Right lobe of liver (tissue), 6 donors: Measurements from ENCODE around the gene TMEM138. TPM values are rescaled to one million over a fixed set of nuclear protein-coding genes. Genes with fewer than 3 reads are reported as not detected.

Experiments
- ATAC-seq, 4 donors: fragments of 200-7000 bp; cut with Tn5 transposase; one replicate each; pipeline ENCODE4 v1.9.1; 2020; ENCODE audit warnings: mild to moderate bottlenecking in 4 of 4, moderate library complexity in 4 of 4
- DNase-seq, 3 donors: peaks; one replicate each; pipeline ENCODE4 v3.0.0-alpha.2; 2020
- H3K27ac ChIP-seq, 3 donors: fragments of 200-600 bp; one replicate each; pipeline ENCODE4 v1.8.0; 2022
- H3K27me3 ChIP-seq, 2 donors: fragments of 200-600 bp; one replicate each; pipeline ENCODE4 v1.8.0; 2022
- H3K36me3 ChIP-seq, 4 donors: fragments of 200-600 bp; sonication (generic) in 1 of 4; one replicate each; pipeline versions ENCODE4 v1.5.1 to v1.8.0; 2017 to 2022; ENCODE audit warnings: control low read depth in 1 of 4
- H3K4me1 ChIP-seq, 4 donors: fragments of 200-600 bp; sonication (generic) in 1 of 4; one replicate each; pipeline versions ENCODE4 v1.5.1 to v1.8.0; 2017 to 2022; ENCODE audit warnings: control low read depth in 1 of 4
- H3K4me3 ChIP-seq, 3 donors: fragments of 200-600 bp; one replicate each; pipeline ENCODE4 v1.8.0; 2022
- H3K9me3 ChIP-seq, 4 donors: fragments of 200-600 bp; sonication (generic) in 1 of 4; one replicate each; pipeline versions ENCODE4 v1.5.1 to v1.8.0; 2017 to 2022; ENCODE audit warnings: control low read depth in 1 of 4
- POLR2A ChIP-seq: fragments of 450-650 bp; IDR thresholded peaks from one replicate; pipeline ENCODE4 v1.6.1; 2017; ENCODE audit warnings: antibody characterized with exemption, mild to moderate bottlenecking
- WGBS: methylation state at CpG from one replicate; pipeline ENCODE4 v1.1.6; 2018; ENCODE audit warnings: low coverage, low lambda C conversion rate; ENCODE audit not compliant: insufficient coverage; ENCODE audit errors: missing lambda C conversion rate; 5-methylcytosine and 5-hydroxymethylcytosine counted together
- intact Hi-C, 2 donors: fragments of 100-400 bp; cut with DNase I; formaldehyde crosslinking; loops; one replicate each; pipeline versions ENCODE4 v1.11.2 to v1.14.1; 2022
- total RNA-seq, 6 experiments: library from RNA; depleted of rRNA in 2 of 6; stranded (reverse); fragments of >200 nt in 2 of 6; fragmentation: NEBNext Ultra II Directional in 3 of 6; extraction: Animal tissue kit (Norgen Biotek cat#: 25700) in 3 of 6; gene quantifications; one replicate each; pipeline versions ENCODE4 v1.1.0 to v1.2.4, GENCODE V29; 2016 to 2023
- TF ChIP-seq, protein P1 (sequence below), 4 donors: fragments of 200-600 bp in 3 of 4; fragments of 450-650 bp in 1 of 4; IDR thresholded peaks; one replicate each; pipeline versions ENCODE4 v1.5.1 to v1.8.0; 2016 to 2022; ENCODE audit warnings: antibody characterized with exemption in 4 of 4, mild to moderate bottlenecking in 2 of 4
- donor health status: DM: no; HTN: yes; CAD: no.
- donor health status: DM: no; HTN: no; CAD: no.
- donor health status: DM: no; HTN: no; CAD: no.
- donor health status: DM: no; HTN: yes; CAD: no.
- donor health status: DM: no; HTN: yes; CAD: no.

The TMEM138 gene
- total RNA-seq, 6 experiments from 2014 or later: 18.2 to 41.0 (median 26.4) TPM

DNA sequence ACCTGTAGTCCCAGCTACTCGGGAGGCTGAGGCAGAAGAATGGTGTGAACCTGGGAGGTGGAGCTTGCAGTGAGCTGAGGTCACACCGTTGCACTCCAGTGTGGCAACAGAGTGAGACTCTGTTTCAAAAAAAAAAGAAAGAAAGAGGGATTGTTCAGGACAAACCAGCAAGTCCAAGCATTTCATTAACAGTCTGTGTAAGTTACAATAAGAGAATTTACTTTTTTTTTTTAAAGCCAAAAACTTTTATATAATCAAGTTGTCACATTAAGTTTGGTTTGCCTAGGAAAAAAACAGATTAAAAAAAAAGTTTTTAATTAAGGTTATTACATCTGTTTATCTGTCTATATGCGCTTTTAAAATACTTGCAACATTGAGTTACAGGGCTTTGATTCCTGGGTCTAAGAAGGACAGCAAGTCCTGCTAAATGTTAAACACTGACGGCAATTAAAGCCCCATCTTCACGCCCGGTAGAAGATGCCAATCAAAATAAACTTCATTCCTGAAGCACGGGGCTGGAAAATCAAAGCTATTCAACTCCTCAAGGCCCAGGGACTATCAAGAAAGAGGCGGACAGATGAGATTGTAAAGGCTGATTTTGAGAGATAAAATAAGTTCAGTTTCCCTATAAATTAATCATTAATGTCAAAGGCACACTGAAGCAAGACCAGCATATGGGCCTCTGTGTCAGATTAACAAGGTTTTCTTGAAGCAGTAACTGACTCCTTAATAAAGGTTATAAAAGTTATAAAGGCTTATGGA, 10.7 kb downstream of the TMEM138 start:
- H3K4me3 ChIP-seq: no peak overlapping the region
- TF ChIP-seq POLR2A: no peak
- TF ChIP-seq, protein P1, sequence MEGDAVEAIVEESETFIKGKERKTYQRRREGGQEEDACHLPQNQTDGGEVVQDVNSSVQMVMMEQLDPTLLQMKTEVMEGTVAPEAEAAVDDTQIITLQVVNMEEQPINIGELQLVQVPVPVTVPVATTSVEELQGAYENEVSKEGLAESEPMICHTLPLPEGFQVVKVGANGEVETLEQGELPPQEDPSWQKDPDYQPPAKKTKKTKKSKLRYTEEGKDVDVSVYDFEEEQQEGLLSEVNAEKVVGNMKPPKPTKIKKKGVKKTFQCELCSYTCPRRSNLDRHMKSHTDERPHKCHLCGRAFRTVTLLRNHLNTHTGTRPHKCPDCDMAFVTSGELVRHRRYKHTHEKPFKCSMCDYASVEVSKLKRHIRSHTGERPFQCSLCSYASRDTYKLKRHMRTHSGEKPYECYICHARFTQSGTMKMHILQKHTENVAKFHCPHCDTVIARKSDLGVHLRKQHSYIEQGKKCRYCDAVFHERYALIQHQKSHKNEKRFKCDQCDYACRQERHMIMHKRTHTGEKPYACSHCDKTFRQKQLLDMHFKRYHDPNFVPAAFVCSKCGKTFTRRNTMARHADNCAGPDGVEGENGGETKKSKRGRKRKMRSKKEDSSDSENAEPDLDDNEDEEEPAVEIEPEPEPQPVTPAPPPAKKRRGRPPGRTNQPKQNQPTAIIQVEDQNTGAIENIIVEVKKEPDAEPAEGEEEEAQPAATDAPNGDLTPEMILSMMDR (IDR thresholded peaks at IDR 0.05): no peak
- peaks cover 0 to 41% (median 14%) of the 10 kb centered on the region in 4 donors for H3K4me1 ChIP-seq
- H3K27ac ChIP-seq: no peak overlapping the region
- peaks cover 0 to 7% (median 3%) of the 10 kb centered on the region in 4 donors for H3K36me3 ChIP-seq
- ATAC-seq (no peak), DNase-seq (no peak)
- WGBS: 53% methylated on average over 8 of the region's 8 CpGs
- intact Hi-C loops: no loop called here
- H3K27me3 ChIP-seq: no peaks in the 10 kb centered on the region
- peaks cover 0 to 3% (median 0%) of the 10 kb centered on the region in 4 donors for H3K9me3 ChIP-seq

DNA sequence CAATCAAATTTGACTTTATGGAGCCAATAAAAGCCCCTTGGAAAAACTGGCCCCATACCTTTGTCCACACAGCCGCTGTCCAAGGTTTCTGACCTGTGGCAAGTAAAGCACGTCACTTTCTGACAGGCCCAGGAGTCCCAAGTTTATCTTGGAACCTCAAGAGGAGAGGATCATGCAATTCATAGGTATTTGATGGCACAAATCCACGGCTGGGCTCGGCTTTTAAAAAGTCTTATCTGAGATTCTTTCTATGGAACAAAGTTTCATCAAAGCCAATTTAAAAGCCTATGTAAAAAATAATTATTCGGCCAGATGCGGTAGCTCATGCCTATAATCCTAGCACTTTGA, 13.6 kb downstream of the TMEM138 start:
- ATAC-seq: peak; percentile 54 to 84 (median 68)
- peak overlapping the region in 1 of 3 donors; percentile 61 for H3K27ac ChIP-seq
- H3K4me1 ChIP-seq: peaks cover 0 to 28% (median 7%) of the 10 kb centered on the region in 4 donors
- H3K36me3 ChIP-seq: no peaks in the 10 kb centered on the region
- H3K27me3 ChIP-seq: no peaks in the 10 kb centered on the region
- intact Hi-C loops: no loop called here
- no peak for TF ChIP-seq POLR2A
- TF ChIP-seq, protein P1 (IDR thresholded peaks at IDR 0.05): no peak
- 32% methylated on average over 6 of the region's 6 CpGs for WGBS
- no peak overlapping the region for H3K4me3 ChIP-seq
- DNase-seq: peak; percentile 35 to 84 (median 70)
- peaks cover 0 to 3% (median 0%) of the 10 kb centered on the region in 4 donors for H3K9me3 ChIP-seq

DNA sequence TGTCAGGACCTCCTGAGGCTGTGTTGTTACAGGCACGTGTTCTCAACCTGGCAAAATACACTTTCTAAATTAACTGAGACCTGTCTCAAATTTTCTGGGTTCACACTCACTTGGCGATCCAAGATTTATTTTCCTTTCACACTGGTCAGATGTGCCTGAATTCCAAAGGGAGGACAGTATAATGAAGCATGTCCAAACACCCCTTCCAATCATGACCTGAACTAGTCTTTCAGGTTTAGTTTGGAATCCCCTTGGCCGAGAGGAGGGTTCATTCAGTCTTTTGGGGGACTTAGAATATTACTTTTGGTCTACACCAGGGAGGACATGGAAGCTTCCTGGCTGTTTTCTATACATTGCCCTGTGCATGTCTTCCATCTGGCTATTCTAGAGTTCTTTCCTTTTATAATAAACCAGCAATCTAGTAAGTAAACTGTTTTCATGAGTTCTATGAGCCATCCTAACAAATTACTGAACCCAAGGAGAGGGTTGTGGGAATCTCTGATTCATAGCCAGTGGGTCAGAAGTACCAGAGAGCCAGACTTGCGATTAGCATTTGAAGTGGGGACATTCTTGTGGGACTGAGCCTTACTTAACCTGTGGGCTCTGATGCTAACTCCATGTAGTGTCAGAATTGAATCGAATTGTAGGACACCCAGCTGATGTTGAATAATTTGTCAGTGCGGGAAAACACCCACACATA, 15.4 kb downstream of the TMEM138 start:
- ATAC-seq: no peak
- no peaks in the 10 kb centered on the region for H3K36me3 ChIP-seq
- WGBS: 95% methylated on average over 5 of the region's 6 CpGs
- no peak overlapping the region for H3K27ac ChIP-seq
- intact Hi-C loops: no loop called here
- H3K9me3 ChIP-seq: peaks cover 0 to 3% (median 0%) of the 10 kb centered on the region in 4 donors
- DNase-seq: no peak
- H3K4me1 ChIP-seq: peaks cover 0 to 28% (median 7%) of the 10 kb centered on the region in 4 donors
- no peak overlapping the region for H3K4me3 ChIP-seq
- H3K27me3 ChIP-seq: no peaks in the 10 kb centered on the region
- TF ChIP-seq, protein P1 (IDR thresholded peaks at IDR 0.05): no peak
- no peak for TF ChIP-seq POLR2A

DNA sequence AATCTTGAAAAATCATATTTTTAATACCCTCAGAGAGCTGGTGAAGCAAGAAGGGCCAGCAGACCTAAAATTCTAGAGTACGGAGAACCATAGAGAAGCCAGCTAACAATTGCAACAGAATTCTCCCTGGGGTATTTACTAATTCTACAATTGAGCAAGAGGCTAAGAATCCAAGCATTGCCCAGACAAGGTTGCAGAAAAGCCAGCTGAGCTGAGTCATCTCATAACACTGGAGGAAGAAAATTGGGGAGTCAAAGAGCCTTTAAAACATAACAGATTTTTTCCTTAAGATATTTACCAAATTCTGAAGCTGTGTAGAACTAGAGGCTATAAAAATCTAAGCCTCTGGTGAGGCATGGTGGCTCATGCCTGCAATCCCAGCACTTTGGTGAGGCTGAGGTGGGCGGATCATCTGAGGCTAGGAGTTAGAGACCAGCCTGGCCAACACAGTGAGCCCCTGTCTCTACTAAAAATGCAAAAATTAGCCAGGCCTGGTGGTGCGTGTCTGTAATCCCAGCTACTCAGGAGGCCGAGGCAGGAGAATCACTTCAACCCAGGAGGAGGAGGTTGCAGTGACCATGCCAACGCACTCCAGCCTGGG, 16.6 kb downstream of the TMEM138 start:
- TF ChIP-seq, protein P1 (IDR thresholded peaks at IDR 0.05): no peak
- no peak for TF ChIP-seq POLR2A
- no peak overlapping the region for H3K4me3 ChIP-seq
- 45% methylated on average over 2 of the region's 5 CpGs for WGBS
- ATAC-seq (peak; percentile 89 to 95 (median 92)), DNase-seq (no peak)
- peaks cover 0 to 22% (median 5%) of the 10 kb centered on the region in 4 donors for H3K4me1 ChIP-seq
- intact Hi-C loops: no loop called here
- no peaks in the 10 kb centered on the region for H3K27me3 ChIP-seq
- peak overlapping the region in 1 of 3 donors; percentile 69 for H3K27ac ChIP-seq
- no peaks in the 10 kb centered on the region for H3K36me3 ChIP-seq
- peaks cover 0 to 3% (median 0%) of the 10 kb centered on the region in 4 donors for H3K9me3 ChIP-seq
